GM21367 (cell line): ENCODE data around the gene GRID2.

Experiments
- ATAC-seq: cut with Tn5 transposase; IDR thresholded peaks from one replicate; pipeline ENCODE4 v1.9.1; 2021; ENCODE audit not compliant: unreplicated experiment

Gene GRID2

GRCh38 chr4:93730251-93730650, 1426.5 kb downstream of the GRID2 start:
- no peak for ATAC-seq

- ATAC-seq, result no peak
Measured at GRCh38 chr4:93730760-93731159, 1427.0 kb downstream of the GRID2 start.

GRCh38 chr4:93731456-93731855, 1427.7 kb downstream of the GRID2 start:
- ATAC-seq, result no peak

- ATAC-seq, result no peak
Measured at GRCh38 chr4:93732509-93732908, 1428.7 kb downstream of the GRID2 start.

GRCh38 chr4:93740890-93741289, 1437.1 kb downstream of the GRID2 start:
- no peak for ATAC-seq

GRCh38 chr4:93743022-93743421, 1439.3 kb downstream of the GRID2 start:
- no peak for ATAC-seq

GRCh38 chr4:93743635-93744034, 1439.9 kb downstream of the GRID2 start:
- ATAC-seq, result no peak

- no peak for ATAC-seq
Measured at GRCh38 chr4:93744961-93745360, 1441.2 kb downstream of the GRID2 start.

- no peak for ATAC-seq
Measured at GRCh38 chr4:93746031-93746430, 1442.3 kb downstream of the GRID2 start.

GRCh38 chr4:93747220-93747619, 1443.5 kb downstream of the GRID2 start:
- ATAC-seq, result no peak

- ATAC-seq, result peak; percentile 39
Measured at GRCh38 chr4:93748373-93749291, 1444.9 kb downstream of the GRID2 start.

GRCh38 chr4:93749292-93749761, 1445.6 kb downstream of the GRID2 start:
- peak; percentile 83 for ATAC-seq

- ATAC-seq, result no peak
Measured at GRCh38 chr4:93751411-93751810, 1447.6 kb downstream of the GRID2 start.

GRCh38 chr4:93756101-93756500, 1452.3 kb downstream of the GRID2 start:
- no peak for ATAC-seq

- no peak for ATAC-seq
Measured at GRCh38 chr4:93759506-93759905, 1455.7 kb downstream of the GRID2 start.

- no peak for ATAC-seq
Measured at GRCh38 chr4:93760284-93760683, 1456.5 kb downstream of the GRID2 start.

GRCh38 chr4:93761286-93761685, 1457.5 kb downstream of the GRID2 start:
- no peak for ATAC-seq

GRCh38 chr4:93764639-93765246, 1461.0 kb downstream of the GRID2 start:
- ATAC-seq, result peak; percentile 64

- ATAC-seq, result no peak
Measured at GRCh38 chr4:93767917-93768316, 1464.2 kb downstream of the GRID2 start.

- ATAC-seq, result no peak
Measured at GRCh38 chr4:93770201-93770600, 1466.4 kb downstream of the GRID2 start.

- ATAC-seq, result no peak
Measured at GRCh38 chr4:93771640-93772411, 1468.1 kb downstream of the GRID2 start.
